Bronchial epithelial cell (primary cell): Measurements from ENCODE around the gene AKT1S1. TPM values are rescaled to one million over a fixed set of nuclear protein-coding genes. Genes with fewer than 3 reads are reported as not detected.

Source experiments
- DNase-seq: peaks from one replicate; pipeline ENCODE4 v3.0.0-alpha.2; 2010; ENCODE audit warnings: low read depth
- FAIRE-seq: peaks from 2 replicates; lab custom pipeline; 2011; peaks lifted over from hg19 to GRCh38; lab: Jason Lieb, UNC
- H3K27me3 ChIP-seq: 2 replicates; pipeline ENCODE4 v1.5.1; 2011; ENCODE audit warnings: low read length; ENCODE audit not compliant: control insufficient read depth, insufficient read depth
- H3K36me3 ChIP-seq: 2 replicates; pipeline ENCODE4 v1.5.1; 2011; ENCODE audit warnings: low read length; ENCODE audit not compliant: control insufficient read depth, insufficient read depth
- H3K4me3 ChIP-seq: 2 replicates; pipeline ENCODE4 v1.5.1; 2011; ENCODE audit warnings: mild to moderate bottlenecking, low read depth, low read length, control low read depth
- CTCF ChIP-seq: IDR thresholded peaks from 2 replicates; pipeline ENCODE4 v1.5.1; 2011; ENCODE audit warnings: mild to moderate bottlenecking, moderate library complexity, low read length, control low read depth, inconsistent platforms; ENCODE audit not compliant: insufficient read depth, severe bottlenecking
- total RNA-seq: library from RNA; depleted of rRNA; stranded (reverse); fragments of >200 nt; gene quantifications from 2 replicates; pipeline ENCODE4 v1.2.1, GENCODE V29; 2014

The AKT1S1 gene
- total RNA-seq, 1 donor from 2014 or later = 3.7 TPM

- TF ChIP-seq CTCF = no peak
- FAIRE-seq (no peak), DNase-seq (no peak)
- H3K27me3 ChIP-seq = no peaks in the 10 kb centered on the region
- H3K4me3 ChIP-seq = no peak overlapping the region
- peaks cover 7% of the 10 kb centered on the region for H3K36me3 ChIP-seq
Observed at GRCh38 chr19:49840736-49841249, 36.4 kb downstream of the AKT1S1 start.

- H3K36me3 ChIP-seq = peaks cover 7% of the 10 kb centered on the region
- TF ChIP-seq CTCF = no peak
- H3K27me3 ChIP-seq = no peaks in the 10 kb centered on the region
- DNase-seq (no peak), FAIRE-seq (no peak)
- H3K4me3 ChIP-seq = no peak overlapping the region
Observed at GRCh38 chr19:49840321-49840720, 36.8 kb downstream of the AKT1S1 start.

- no peak for TF ChIP-seq CTCF
- Histone ChIP-seq H3K27me3 (no peaks in the 10 kb centered on the region), H3K4me3 (no peak overlapping the region), H3K36me3 (peaks cover 10% of the 10 kb centered on the region)
- DNase-seq = no peak
- FAIRE-seq = no peak
Observed at GRCh38 chr19:49839713-49840112, 37.4 kb downstream of the AKT1S1 start.

GRCh38 chr19:49838885-49839588 lies 38.1 kb downstream of the AKT1S1 start:
- H3K4me3 ChIP-seq = no peak overlapping the region
- peaks cover 14% of the 10 kb centered on the region for H3K36me3 ChIP-seq
- no peaks in the 10 kb centered on the region for H3K27me3 ChIP-seq
- FAIRE-seq (no peak), DNase-seq (no peak)
- no peak for TF ChIP-seq CTCF

GRCh38 chr19:49837425-49837824 lies 39.7 kb downstream of the AKT1S1 start:
- no peak for TF ChIP-seq CTCF
- FAIRE-seq (no peak), DNase-seq (no peak)
- Histone ChIP-seq H3K4me3 (no peak overlapping the region), H3K36me3 (peaks cover 22% of the 10 kb centered on the region), H3K27me3 (no peaks in the 10 kb centered on the region)

- H3K4me3 ChIP-seq = no peak overlapping the region
- FAIRE-seq (no peak), DNase-seq (no peak)
- H3K36me3 ChIP-seq = peaks cover 25% of the 10 kb centered on the region
- no peaks in the 10 kb centered on the region for H3K27me3 ChIP-seq
- TF ChIP-seq CTCF = no peak
Observed at GRCh38 chr19:49837009-49837310, 40.2 kb downstream of the AKT1S1 start.
